ENCODE data around the gene CDH18.

- no peak for TF ChIP-seq ARNTL (CRISPR knock-in tag; IDR thresholded peaks at IDR 0.05; ENCODE audit: borderline replicate concordance, low read depth)
- no peak for TF ChIP-seq SNAI2 (CRISPR knock-in tag; IDR thresholded peaks at IDR 0.05)
- TF ChIP-seq ZC3H10 (CRISPR knock-in tag; IDR thresholded peaks at IDR 0.05), result no peak
- no peak for TF ChIP-seq CSDC2 (CRISPR knock-in tag; IDR thresholded peaks at IDR 0.05)
- TF ChIP-seq ZNF70 (CRISPR knock-in tag; IDR thresholded peaks at IDR 0.05), result no peak
- TF ChIP-seq ESRRG (CRISPR knock-in tag; IDR thresholded peaks at IDR 0.05), result no peak
- TF ChIP-seq, protein P1, sequence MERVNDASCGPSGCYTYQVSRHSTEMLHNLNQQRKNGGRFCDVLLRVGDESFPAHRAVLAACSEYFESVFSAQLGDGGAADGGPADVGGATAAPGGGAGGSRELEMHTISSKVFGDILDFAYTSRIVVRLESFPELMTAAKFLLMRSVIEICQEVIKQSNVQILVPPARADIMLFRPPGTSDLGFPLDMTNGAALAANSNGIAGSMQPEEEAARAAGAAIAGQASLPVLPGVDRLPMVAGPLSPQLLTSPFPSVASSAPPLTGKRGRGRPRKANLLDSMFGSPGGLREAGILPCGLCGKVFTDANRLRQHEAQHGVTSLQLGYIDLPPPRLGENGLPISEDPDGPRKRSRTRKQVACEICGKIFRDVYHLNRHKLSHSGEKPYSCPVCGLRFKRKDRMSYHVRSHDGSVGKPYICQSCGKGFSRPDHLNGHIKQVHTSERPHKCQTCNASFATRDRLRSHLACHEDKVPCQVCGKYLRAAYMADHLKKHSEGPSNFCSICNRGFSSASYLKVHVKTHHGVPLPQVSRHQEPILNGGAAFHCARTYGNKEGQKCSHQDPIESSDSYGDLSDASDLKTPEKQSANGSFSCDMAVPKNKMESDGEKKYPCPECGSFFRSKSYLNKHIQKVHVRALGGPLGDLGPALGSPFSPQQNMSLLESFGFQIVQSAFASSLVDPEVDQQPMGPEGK (CRISPR knock-in tag; IDR thresholded peaks at IDR 0.05; ENCODE audit: borderline replicate concordance), result no peak
- TF ChIP-seq CREB5 (CRISPR knock-in tag; IDR thresholded peaks at IDR 0.05; ENCODE audit: low read depth), result no peak
- no peak for TF ChIP-seq BACH2 (CRISPR knock-in tag; IDR thresholded peaks at IDR 0.05; ENCODE audit: borderline replicate concordance)
- TF ChIP-seq, protein P2, sequence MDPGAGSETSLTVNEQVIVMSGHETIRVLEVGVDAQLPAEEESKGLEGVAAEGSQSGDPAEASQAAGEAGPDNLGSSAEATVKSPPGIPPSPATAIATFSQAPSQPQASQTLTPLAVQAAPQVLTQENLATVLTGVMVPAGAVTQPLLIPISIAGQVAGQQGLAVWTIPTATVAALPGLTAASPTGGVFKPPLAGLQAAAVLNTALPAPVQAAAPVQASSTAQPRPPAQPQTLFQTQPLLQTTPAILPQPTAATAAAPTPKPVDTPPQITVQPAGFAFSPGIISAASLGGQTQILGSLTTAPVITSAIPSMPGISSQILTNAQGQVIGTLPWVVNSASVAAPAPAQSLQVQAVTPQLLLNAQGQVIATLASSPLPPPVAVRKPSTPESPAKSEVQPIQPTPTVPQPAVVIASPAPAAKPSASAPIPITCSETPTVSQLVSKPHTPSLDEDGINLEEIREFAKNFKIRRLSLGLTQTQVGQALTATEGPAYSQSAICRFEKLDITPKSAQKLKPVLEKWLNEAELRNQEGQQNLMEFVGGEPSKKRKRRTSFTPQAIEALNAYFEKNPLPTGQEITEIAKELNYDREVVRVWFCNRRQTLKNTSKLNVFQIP (CRISPR knock-in tag; IDR thresholded peaks at IDR 0.05; ENCODE audit: borderline replicate concordance, low read depth), result no peak
Measured at GRCh38 chr5:19694949-19695611, 292.9 kb downstream of the CDH18 start.

All from SK-N-SH treated with all-trans-retinoic acid at 6 μM for 48 hours (cell line).